GM12878 (cell line): ENCODE measurements around the gene TRERF1. TPM values are rescaled to one million over a fixed set of nuclear protein-coding genes. Genes with fewer than 3 reads are reported as not detected.
"Not testable (repeated sequence)": the region's sequence is repeated elsewhere in the genome, so short reads cannot be mapped to it uniquely, and the experiment has no call there.

Experiments
- ATAC-seq: fragments of 200-7000 bp; cut with Tn5 transposase; 3 replicates; pipeline ENCODE4 v1.9.1; 2020; ENCODE audit warnings: mild to moderate bottlenecking, moderate library complexity
- BruUV-seq: library from RNA; stranded (reverse); fragments of 400-500 nt; replicated peaks from 2 replicates; lab custom pipeline; 2021; lab: Mats Ljungman, UMichigan
- CTCF ChIA-PET: fragments of 300-600 bp; sonication (Branson Sonifier 250); formaldehyde crosslinking; extraction: SDS; loops from one replicate; lab custom pipeline; 2021; ENCODE audit warnings: inconsistent platforms; lab: Yijun Ruan, JAX
- POLR2A ChIA-PET: fragments of 350-600 bp; formaldehyde crosslinking; extraction: SDS; loops from one replicate; lab custom pipeline; 2021; ENCODE audit warnings: inconsistent platforms; lab: Charles Lee
- RAD21 ChIA-PET: fragments of 300-600 bp; sonication (Branson Sonifier 250); formaldehyde crosslinking; loops from one replicate; lab custom pipeline; 2023; ENCODE audit warnings: antibody characterized with exemption; ENCODE audit not compliant: unreplicated experiment; lab: Charles Lee
- SMC1A ChIA-PET: fragments of 300-600 bp; sonication (Branson Sonifier 250); formaldehyde crosslinking; loops from one replicate; lab custom pipeline; 2023; ENCODE audit not compliant: unreplicated experiment, uncharacterized antibody; lab: Charles Lee
- DNase-seq: peaks from one replicate; pipeline ENCODE4 v3.0.0-alpha.2; 2011; ENCODE audit warnings: low read depth, low spot score
- FAIRE-seq: peaks from 3 replicates; lab custom pipeline; 2011; peaks lifted over from hg19 to GRCh38; lab: Jason Lieb, UNC
- H2AFZ ChIP-seq: 2 replicates; pipeline ENCODE4 v1.6.0; 2011; ENCODE audit warnings: low read depth, low read length, control low read depth; ENCODE audit not compliant: control insufficient read depth
- H3K27ac ChIP-seq: 2 replicates; pipeline ENCODE4 v1.5.1; 2011; ENCODE audit warnings: control low read depth; ENCODE audit not compliant: control insufficient read depth, insufficient read depth
- H3K27me3 ChIP-seq, 2 experiments: replicated peaks in 1 of 2; 2 replicates each; pipeline versions ENCODE4 v1.6.0 to v1.6.1; 2011; ENCODE audit warnings: low read length in 1 of 2; ENCODE audit not compliant: control insufficient read depth in 2 of 2, insufficient read depth in 2 of 2
- H3K36me3 ChIP-seq, 2 experiments: 2 replicates each; pipeline ENCODE4 v1.5.1; 2011; ENCODE audit warnings: low read length in 1 of 2; ENCODE audit not compliant: control insufficient read depth in 2 of 2, insufficient read depth in 2 of 2
- H3K4me1 ChIP-seq: 2 replicates; pipeline ENCODE4 v1.6.1; 2011; ENCODE audit warnings: mild to moderate bottlenecking, low read length, moderate library complexity, mixed read lengths; ENCODE audit not compliant: control insufficient read depth, insufficient read depth
- H3K4me2 ChIP-seq: 2 replicates; pipeline ENCODE4 v1.6.0; 2011; ENCODE audit warnings: control low read depth; ENCODE audit not compliant: control insufficient read depth, insufficient read depth
- H3K4me3 ChIP-seq: fragments of 200-600 bp; sonication (generic); 2 replicates; pipeline ENCODE4 v1.5.1; 2016
- H3K79me2 ChIP-seq: 2 replicates; pipeline ENCODE4 v1.6.0; 2011; ENCODE audit warnings: low read length; ENCODE audit not compliant: control insufficient read depth, insufficient read depth
- H3K9ac ChIP-seq: 2 replicates; pipeline ENCODE4 v1.8.0; 2011; ENCODE audit warnings: low read length, control low read depth, mixed read lengths; ENCODE audit not compliant: control insufficient read depth, insufficient read depth
- H3K9me3 ChIP-seq: replicated peaks from 3 replicates; pipeline ENCODE4 v1.5.1; 2011; ENCODE audit warnings: mild to moderate bottlenecking, low read length; ENCODE audit not compliant: control insufficient read depth, insufficient read depth
- H4K20me1 ChIP-seq: 2 replicates; pipeline ENCODE4 v1.6.0; 2011; ENCODE audit not compliant: control insufficient read depth, insufficient read depth
- ATF7 ChIP-seq: fragments of 450-650 bp; IDR thresholded peaks from 2 replicates; pipeline ENCODE4 v1.6.1; 2016; ENCODE audit warnings: low read depth, mild to moderate bottlenecking
- CHD2 ChIP-seq: IDR thresholded peaks from 2 replicates; pipeline ENCODE4 v1.6.1; 2011; ENCODE audit warnings: low read depth, low read length, improper control_type of control experiment, borderline replicate concordance
- CREM ChIP-seq: IDR thresholded peaks from 2 replicates; pipeline ENCODE4 v1.6.1; 2014; ENCODE audit warnings: antibody characterized with exemption, low read depth
- HDAC6 ChIP-seq: fragments of 200-600 bp; sonication (generic); IDR thresholded peaks from one replicate; pipeline ENCODE4 v1.8.0; 2017; ENCODE audit warnings: antibody characterized with exemption; ENCODE audit not compliant: unreplicated experiment
- MAX ChIP-seq: IDR thresholded peaks from 2 replicates; pipeline ENCODE4 v1.6.1; 2012; ENCODE audit warnings: low read depth, low read length, improper control_type of control experiment
- NKRF ChIP-seq: fragments of 450-650 bp; conservative IDR thresholded peaks from 2 replicates; pipeline ENCODE4 v1.6.1; 2017; ENCODE audit warnings: mild to moderate bottlenecking, moderate library complexity
- ZNF274 ChIP-seq: IDR thresholded peaks from one replicate; pipeline ENCODE4 v1.8.0; 2011; ENCODE audit not compliant: insufficient read length, insufficient read depth
- ZNF592 ChIP-seq: fragments of 450-650 bp; IDR thresholded peaks from 2 replicates; pipeline ENCODE4 v1.6.1; 2017; ENCODE audit warnings: mild to moderate bottlenecking, moderate library complexity
- ZNF622 ChIP-seq: fragments of 450-650 bp; IDR thresholded peaks from 2 replicates; pipeline ENCODE4 v1.6.1; 2017; ENCODE audit warnings: mild to moderate bottlenecking, inconsistent platforms
- WGBS: methylation state at CpG from one replicate; pipeline ENCODE4 v1.1.6; 2016; ENCODE audit warnings: low lambda C conversion rate; ENCODE audit not compliant: insufficient replicate concordance, insufficient coverage; ENCODE audit errors: missing lambda C conversion rate; 5-methylcytosine and 5-hydroxymethylcytosine counted together
- in situ Hi-C: fragments of 300-500 bp; cut with MboI; formaldehyde crosslinking; loops from 9 replicates; pipeline ENCODE4 v1.14.3; 2018; ENCODE audit warnings: mixed read lengths
- intact Hi-C: fragments of 100-400 bp; cut with micrococcal nuclease; formaldehyde crosslinking; loops from one replicate; pipeline ENCODE4 v1.14.2; 2022; ENCODE audit not compliant: unreplicated experiment
- polyA plus RNA-seq, 11 experiments: library from polyadenylated mRNA; depleted of rRNA in 4 of 11; unstranded in 6 of 11; stranded (reverse) in 5 of 11; fragments of >200 nt; fragmentation: Nextera tagmentation in 4 of 11; fragmentation: Illumina TruSeq in 1 of 11; extraction: Ambion mirVana in 4 of 11; extraction: Trizol in 1 of 11; gene quantifications; 1 replicate in 1 of 11; 2 replicates in 10 of 11; pipeline versions ENCODE4 v1.2.1 to v1.2.3, GENCODE V29; 2011 to 2016; ENCODE audit warnings: inconsistent platforms in 2 of 11, missing spikeins in 2 of 11, low read depth in 1 of 11
- total RNA-seq, 4 experiments: library from RNA; depleted of rRNA in 3 of 4; stranded (reverse); fragments of >200 nt in 3 of 4; fragmentation: Illumina TruSeq in 1 of 4; extraction: Trizol in 1 of 4; gene quantifications; 2 replicates each; pipeline versions ENCODE4 v1.2.1 to v1.2.3, GENCODE V29; 2013 to 2021

The TRERF1 gene
- total and polyA plus RNA-seq, 10 of the 15 experiments (the other 5 are each of a cell fraction or from before 2014, with no cell fraction given), result 2.2 to 19.4 (median 7.2) TPM

DNA sequence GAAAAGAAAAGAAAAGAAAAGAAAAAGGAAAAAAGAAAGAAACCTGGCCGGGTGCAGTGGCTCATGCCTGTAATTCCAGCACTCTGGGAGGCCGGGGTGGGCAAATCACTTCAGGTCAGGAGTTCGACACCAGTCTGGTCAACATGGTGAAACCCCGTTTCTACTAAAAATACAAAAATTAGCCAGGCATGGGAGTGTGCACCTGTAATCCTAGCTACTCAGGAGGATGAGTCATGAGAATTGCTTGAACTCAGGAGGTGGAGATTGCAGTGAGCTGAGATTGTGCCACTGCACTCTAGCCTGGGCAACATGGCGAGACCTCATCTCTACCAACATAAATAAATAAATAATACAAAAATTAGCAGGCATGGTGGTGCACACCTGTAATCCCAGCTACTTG, 259.3 kb downstream of the TRERF1 start:
- ATAC-seq, H3K27ac ChIP-seq, H3K36me3 ChIP-seq, H3K27me3 ChIP-seq, H3K9me3 ChIP-seq, intact Hi-C loops, H3K79me2 ChIP-seq, BruUV-seq, FAIRE-seq, H2AFZ ChIP-seq, H4K20me1 ChIP-seq, DNase-seq, in situ Hi-C loops, H3K4me2 ChIP-seq, H3K4me3 ChIP-seq, H3K4me1 ChIP-seq, H3K9ac ChIP-seq: not testable (repeated sequence)
- ChIA-PET SMC1A (interaction anchor here (0.6 kb wide), 1 partner anchor 23 kb away, joined by 3 read pairs; no protein-coding TSS in a partner anchor), CTCF (interaction anchor here (0.7 to 1.0 kb wide), 2 partner anchors 177 to 355 kb away, joined by 3 to 5 read pairs; no protein-coding TSS in a partner anchor), RAD21 (interaction anchor here (0.6 kb wide), 1 partner anchor 669 kb away, joined by 3 read pairs; no protein-coding TSS in a partner anchor), POLR2A (interaction anchor here (0.6 to 1.1 kb wide), 4 partner anchors 30 to 904 kb away, joined by 3 to 6 read pairs (median 3); no protein-coding TSS in a partner anchor)
- WGBS, result 58% methylated on average over 5 of the region's 5 CpGs

DNA sequence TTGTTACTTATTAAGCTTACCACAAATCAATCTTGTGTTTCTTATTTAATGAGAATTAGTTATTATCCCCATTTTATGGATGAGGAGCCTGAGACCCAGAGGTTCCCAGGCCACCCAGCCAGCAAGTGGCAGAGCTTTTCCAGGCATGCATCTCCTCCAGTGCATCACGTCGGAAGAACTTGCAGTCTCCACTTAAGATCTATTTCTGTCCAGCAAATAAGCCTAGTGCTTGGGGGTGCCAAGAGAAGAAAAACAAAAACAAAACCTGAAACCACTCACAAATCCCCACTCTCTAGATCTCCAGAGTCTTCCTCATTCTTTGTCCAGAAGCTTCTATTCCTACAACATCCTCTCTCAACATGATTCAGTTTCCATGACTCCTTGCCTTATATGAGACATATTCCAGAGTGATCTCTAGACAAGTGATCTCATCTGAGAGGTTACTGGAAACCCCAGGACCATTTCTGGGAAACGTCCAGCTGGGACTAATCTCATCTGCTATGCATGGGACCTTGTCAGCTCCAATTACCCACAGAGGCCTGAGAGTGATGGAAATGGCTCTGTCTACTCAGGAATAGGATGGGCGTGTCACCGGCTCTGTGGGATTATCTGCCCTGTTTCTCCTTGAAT, 261.1 kb downstream of the TRERF1 start:
- H3K9ac ChIP-seq, result no peak overlapping the region
- no peaks in the 10 kb centered on the region for H3K9me3 ChIP-seq
- WGBS, result 77% methylated on average over 5 of the region's 5 CpGs
- POLR2A ChIA-PET, result interaction anchor here (0.7 kb wide), 1 partner anchor 60 kb away, joined by 4 read pairs; no protein-coding TSS in a partner anchor
- FAIRE-seq (no peak), DNase-seq (no peak), ATAC-seq (no peak)
- RAD21 ChIA-PET, result no interaction called here
- no peaks in the 10 kb centered on the region for H3K36me3 ChIP-seq
- H4K20me1 ChIP-seq, result no peaks in the 10 kb centered on the region
- H3K4me1 ChIP-seq, result no peaks in the 10 kb centered on the region; the same call in 1 of the 2 replicates
- SMC1A ChIA-PET, result no interaction called here
- CTCF ChIA-PET, result interaction anchor here (0.6 to 2.2 kb wide), 2 partner anchors 12 to 24 kb away, joined by 3 to 7 read pairs; no protein-coding TSS in a partner anchor
- no peak overlapping the region for H3K4me2 ChIP-seq
- no peaks in the 10 kb centered on the region for H3K27me3 ChIP-seq
- H3K79me2 ChIP-seq, result no peaks in the 10 kb centered on the region
- in situ Hi-C loops, result no loop called here
- H3K27ac ChIP-seq, result no peak overlapping the region
- no peak overlapping the region for H3K4me3 ChIP-seq
- no TSS peak for BruUV-seq
- intact Hi-C loops, result no loop called here
- no peak overlapping the region for H2AFZ ChIP-seq
- TF ChIP-seq MAX (no peak), ZNF274 (no peak), NKRF (no peak), CHD2 (no peak), ZNF592 (no peak), CREM (no peak), HDAC6 (no peak), ZNF622 (no peak), ATF7 (no peak)
